ENCODE measurements around the gene TNNI2.

GRCh38 chr11:1825785-1826451 is 12.9 kb upstream of the TNNI2 start:
- TF ChIP-seq CTCF (IDR thresholded peaks at IDR 0.05; ENCODE audit: poor library complexity) (no peak), EZH2phosphoT487 (IDR thresholded peaks at IDR 0.05; ENCODE audit: low read depth, severe bottlenecking, unreplicated experiment) (no peak), EZH2 (IDR thresholded peaks at IDR 0.05; ENCODE audit: borderline replicate concordance) (no peak)

Data from hepatocyte (in vitro differentiated cells).